Fibroblast of gingiva (primary cell): ENCODE results near the gene ZNF747.
A peak's percentile ranks its signal among the peaks of the same experiment; 100 is the strongest.
"Not testable (repeated sequence)": the region's sequence is repeated elsewhere in the genome, so short reads cannot be mapped to it uniquely, and the experiment has no call there.

ENCODE experiments used
- DNase-seq: peaks from one replicate; pipeline ENCODE4 v3.0.0-alpha.2; 2011; ENCODE audit warnings: low read depth

ZNF747 gene

DNA sequence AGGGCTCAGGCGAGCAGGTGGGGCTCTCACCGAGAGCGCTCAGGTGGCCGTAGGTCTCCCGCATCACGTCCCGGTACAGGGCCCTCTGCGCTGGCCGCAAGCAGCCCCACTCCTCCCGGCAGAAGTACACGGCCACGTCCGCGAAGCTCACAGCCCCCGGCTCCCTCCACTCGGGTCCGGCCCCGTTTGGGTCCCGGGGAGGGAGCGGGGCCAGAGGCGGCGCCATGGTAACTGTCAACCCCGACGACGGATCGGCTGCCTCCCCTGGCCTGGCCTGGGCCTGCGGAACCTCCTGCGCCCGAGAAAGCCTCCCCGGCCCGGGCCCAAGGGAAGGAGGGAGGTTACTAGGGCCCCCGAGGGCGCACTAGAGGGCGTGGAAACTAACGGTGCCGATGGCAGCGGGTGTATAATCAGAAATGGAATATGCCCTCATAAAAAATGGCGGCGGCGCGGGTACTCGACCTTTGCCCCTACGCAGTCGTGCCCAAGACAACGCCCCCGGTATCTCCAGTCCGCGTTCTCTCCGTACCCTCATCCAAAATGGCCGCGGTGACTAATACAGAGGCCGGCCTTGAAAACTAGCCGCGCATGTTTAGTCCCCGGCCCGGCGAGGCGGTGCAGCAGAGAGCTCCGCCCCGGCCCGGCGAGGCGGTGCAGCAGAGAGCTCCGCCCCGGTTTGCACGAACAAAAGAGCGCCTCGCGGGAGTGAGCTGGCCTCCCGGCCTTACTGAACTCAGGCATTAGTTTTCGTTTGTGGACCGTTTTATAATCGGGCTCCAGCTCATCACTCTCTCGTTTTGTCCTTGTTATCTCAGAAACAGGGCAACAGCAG, 23.5 kb upstream of the ZNF747 start, which contains the start of gene ZNF764:
TSS of gene ZNF764 (minus strand) at position 418 of the 832 bp plus-strand sequence. CDS start at position 226, 192 bp downstream.
- peak; percentile 98 for DNase-seq

DNA sequence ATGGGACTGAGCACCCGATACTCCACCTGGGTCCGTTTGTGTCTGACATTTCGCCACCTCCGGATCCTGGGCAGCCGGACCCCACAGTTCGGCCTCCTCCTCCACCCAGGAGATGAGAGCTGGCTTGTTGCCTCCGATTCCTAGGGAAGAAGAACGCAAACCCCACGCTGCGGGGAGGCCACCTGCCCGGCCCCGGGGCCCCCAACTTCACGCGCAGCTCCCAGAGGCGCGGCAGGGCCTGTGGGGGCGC, 23.0 kb upstream of the ZNF747 start:
- no peak for DNase-seq

DNA sequence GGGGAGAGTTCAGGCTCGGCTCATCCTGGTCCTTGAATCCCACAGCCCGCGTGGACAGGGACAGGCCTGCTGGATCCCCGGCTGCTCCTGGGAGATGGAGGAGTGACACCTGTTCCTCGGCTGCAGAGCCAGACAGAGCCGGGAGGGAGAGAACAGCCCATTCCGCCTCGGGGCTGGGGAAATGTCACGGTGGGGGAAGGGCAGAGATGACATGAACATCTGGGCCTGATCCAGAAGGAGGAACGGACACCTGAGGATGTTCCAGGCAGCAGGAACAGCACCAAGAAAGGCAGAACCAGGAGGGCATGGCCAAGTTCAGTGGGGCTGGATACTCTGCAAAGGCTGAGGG, 21.4 kb upstream of the ZNF747 start:
- no peak for DNase-seq

DNA sequence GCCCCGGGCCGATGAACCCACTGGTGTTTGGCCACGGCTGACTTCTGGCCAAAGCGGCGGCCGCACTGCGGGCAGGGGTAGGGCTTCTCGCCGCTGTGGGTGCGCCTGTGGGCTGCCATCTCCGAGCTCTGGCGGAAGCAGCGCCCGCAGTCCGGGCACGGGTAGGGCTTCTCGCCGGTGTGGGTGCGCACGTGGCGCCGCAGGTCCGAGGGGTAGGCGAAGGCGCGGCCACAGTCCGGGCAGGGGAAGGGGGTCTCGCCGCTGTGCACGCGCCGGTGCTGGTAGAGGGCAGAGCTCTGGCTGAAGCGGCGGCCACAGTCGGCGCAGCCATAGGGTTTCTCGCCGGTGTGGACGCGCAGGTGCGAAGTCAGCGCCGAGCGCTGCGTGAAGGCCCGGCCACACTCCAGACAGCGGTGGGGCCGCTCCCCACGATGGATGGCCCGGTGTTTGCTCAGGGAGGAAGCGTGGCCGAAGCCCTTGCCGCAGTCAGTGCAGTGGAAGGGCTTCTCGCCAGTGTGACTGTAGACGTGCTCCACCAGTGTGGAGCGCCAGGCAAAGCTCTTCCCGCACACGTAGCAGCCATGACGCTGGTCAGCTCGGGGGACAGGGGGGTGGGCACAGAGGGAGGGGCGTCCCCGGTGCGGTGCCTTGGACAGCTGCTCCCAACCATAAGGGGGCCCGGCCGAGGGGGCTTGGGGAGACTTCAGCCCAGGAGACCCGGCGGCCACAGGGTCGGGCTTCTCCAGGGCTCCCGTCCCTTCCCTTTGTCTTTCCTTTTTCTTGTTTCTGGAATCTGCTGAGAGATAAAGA, 20.9 kb upstream of the ZNF747 start:
- no peak for DNase-seq

DNA sequence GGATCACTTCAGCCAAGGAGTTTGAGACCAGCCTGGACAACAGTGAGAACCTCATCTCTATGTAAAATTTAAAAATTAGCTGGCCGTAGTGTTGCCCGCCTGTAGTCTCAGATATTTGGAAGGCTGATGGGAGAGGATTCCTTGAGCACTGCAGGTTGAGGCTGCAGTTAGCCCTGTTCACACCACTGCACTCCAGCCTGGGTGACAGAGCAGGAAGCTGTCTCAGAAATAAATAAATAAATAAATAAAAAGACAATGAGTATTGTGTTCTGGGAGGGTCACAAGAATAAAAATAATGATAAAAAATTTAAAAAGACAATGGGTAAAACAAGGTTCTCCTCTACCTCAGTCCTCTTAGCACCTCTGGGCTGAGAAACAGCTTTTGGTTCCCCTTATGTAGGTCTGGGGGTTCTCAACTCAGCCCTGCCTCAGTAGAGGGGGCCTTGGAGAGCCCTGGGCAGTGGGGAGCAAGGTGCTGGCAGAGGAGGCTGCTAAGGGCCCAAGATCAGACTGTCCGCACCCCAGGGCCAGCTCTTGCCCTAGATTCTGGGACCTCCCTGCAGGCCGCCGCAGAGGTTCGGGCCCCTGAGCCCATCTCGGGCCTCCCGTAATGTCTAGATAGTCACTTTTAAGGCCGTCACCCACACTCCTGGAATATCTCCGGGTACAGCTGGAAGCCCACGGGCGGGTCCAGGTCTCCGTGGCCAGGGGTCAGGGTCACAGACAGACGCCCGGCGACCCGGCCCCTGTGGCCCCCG, 20.1 kb upstream of the ZNF747 start:
- no peak for DNase-seq

DNA sequence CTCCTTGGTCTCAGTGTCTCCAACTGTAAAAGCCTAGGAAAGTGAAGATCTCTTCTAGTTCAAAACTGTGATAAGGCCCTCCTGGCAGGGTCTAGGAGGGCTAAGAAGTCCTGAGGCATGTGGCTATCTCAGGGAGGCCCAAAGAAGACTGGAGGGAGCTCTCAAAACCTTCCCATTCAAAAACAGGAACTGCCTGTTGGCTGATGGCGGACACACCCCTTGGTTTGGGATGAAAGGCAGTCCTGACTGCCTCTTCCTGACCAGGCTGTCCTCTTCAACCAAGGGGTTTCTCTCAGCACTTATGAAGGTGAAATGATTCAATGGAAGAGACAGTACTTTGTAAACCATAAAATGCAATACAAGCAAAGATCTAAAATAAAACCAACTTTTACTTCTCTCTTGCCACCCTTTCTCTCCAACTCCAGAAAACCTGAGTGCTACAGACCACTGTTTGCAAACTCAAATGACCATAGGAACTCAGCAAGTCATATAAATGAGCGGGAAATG, 18.8 kb upstream of the ZNF747 start:
- no peak for DNase-seq

DNA sequence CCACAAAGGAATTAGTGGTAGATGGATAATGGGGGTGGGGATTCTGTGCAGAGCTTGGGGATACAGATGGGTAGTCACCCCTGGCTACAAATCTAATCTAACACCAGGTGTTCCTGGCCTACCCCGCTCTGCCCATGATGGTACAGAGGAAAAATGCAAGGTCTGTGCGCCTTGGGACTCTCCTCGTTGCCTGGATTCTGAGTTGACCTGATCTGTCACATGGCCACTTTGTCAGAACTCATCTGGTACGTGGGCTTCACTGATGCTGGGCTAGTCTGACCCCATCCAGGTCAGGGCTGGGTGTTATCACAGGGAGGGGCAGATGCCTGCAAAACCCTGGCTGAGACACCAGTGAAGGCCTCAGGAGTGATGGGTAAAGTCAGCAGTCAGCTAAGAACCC, 18.3 kb upstream of the ZNF747 start:
- no peak for DNase-seq

DNA sequence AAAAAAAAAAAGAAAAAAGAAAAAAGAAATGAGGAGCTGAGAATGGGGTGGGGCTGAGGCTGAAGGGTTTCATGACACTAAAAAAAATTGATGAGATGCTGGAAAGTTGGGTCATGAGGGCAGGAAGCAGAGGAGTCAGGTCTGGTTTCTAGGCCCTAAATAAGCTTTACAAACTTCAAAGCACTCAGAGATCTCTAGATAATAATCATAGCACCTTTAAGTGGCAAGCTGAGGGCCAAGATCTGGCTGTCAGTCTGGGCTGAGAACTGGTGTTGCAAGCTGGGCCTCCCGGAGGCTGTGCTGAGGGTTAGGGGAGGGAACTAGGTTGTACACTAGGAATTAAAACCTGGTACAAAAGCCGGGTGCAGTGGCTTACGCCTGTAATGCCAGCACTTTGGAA, 17.1 kb upstream of the ZNF747 start:
- no peak for DNase-seq

DNA sequence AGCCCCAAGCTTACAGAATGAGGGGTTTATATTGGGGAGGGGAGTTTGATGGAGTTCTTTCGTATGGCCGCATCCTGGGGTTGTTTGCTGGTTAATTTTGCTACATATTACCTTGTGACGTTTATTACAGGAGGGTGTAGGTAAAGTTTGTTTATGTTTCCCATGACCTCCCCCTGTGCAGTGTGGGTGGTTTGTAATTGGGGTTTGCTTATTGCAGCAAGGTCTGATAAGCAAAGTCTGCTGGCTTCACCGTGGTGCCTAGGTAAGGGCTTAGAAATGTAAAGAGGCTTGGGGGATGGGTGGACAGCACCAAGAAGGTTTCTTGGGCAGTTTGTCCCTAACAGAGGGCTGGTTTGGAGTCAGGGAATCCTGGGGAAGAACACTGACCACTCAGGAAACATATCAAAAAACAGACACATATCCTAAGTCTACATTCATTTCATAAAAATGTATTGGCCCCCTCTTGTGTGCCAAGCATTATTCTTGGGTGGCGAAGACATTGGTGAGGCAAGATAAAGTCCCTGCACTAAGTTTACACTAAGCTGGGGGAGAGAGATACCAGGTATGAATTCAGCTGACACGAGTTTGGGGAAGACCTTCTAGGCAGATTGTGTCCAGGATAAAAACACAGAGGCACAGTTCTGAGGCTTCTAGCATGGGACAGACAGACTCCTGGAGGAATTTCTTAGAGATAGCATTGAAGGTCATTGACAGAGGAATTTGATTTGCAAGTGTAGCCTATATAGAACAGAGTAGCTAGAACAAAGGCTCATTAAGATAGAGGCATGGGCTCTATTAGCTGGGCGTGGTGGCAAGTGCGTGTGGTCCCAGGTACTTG, 14.0 kb upstream of the ZNF747 start:
- DNase-seq: no peak

DNA sequence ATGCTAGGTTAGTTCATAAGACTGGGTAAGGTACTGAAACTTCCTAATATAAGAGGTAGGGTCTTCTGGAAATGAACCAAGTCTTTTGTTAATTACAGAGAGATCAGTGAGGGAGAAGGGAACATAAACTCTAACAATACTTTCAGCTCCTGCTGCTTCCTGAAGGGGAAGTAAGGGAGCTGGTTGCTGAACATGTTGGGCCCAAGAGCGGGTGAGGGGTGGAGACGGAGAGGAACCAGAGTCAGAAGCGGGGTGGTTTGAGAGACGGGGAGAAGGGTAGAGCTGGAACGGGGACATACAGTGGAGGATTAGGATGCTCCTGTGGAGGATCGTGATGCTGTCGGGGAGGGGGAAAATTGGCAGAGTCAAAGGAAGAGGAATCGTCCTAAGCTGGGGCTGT, 11.5 kb upstream of the ZNF747 start:
- no peak for DNase-seq

DNA sequence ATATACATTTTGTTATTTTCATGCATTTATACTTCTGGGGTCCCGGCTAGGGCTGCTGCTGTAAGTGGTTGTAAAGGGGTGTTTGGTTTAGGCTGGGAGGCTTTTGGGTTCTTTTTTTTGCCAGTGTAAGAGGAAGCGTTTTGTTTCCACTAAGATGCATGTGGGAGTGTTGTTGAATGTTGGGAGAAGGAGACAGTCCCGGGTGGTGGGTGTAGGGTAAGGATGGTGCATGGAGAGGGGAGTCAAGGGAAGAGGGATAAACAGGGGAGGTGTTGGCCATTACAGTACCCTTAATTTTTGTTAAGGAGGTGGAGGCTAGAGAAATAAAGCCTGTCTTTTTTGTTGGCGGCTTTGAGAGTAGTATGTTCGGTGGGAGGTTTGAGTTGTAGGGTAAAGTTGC, 8.4 kb upstream of the ZNF747 start:
- no peak for DNase-seq

DNA sequence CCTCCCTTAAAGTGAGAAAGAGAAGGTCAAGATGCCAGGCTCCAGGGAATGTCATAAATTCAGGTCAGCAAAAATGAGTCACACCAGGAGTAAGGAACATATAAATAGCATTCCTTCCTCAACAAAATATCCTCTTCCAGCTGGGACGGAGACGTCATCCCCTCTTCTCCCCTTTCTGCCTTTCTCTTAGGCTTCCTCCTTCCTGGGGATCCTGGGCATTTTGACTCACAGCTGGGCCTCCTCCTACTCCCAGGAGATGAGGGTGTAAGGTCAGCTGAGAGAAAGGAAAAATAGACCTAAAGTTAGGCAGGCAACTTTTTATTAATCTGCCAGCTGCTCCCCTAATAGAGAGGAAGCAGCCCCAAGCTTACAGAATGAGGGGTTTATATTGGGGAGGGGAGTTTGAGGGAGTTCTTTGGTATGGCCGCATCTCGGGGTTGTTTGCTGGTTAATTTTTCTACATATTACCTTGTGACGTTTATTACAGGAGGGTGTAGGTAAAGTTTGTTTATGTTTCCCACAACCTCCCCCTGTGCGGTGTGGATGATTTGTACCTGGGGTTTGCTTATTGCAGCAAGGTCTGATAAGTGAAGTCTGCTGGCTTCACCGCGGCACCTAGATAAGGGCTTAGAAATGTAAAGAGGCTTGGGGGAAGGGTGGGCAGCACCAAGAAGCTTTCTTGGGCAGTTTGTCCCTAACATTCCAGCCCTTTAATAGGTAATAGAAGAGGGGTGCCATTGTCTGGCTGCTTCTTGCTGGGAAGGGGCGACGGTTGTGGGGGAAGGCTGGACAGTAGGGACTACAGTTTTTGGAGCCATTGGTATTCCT, 7.1 kb upstream of the ZNF747 start:
- peak; percentile 29 for DNase-seq

DNA sequence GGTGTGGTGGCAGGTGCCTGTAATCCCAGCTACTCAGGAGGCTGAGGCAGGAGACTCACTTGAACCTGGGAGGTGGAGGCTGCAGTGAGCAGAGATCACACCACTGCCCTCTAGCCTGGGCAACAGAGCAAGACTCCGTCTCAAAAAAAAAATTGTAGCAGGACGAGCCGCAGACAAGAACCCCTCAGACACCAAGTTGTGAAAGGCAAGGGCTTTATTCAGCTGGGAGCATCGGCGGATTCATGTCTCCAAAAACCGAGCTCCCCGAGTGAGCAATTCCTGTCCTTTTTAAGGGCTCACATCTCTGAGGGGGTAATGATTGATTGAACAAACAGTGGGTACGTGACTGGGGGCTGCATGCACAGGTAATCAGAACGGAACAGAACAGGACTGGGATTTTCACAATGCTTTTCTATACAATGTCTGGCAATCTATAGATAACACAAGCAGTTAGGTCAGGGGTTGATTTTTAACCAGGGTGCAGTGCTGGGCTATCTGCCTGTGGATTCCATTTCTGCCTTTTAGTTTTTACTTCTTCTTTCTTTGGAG, 6.3 kb upstream of the ZNF747 start:
- not testable (repeated sequence) for DNase-seq

DNA sequence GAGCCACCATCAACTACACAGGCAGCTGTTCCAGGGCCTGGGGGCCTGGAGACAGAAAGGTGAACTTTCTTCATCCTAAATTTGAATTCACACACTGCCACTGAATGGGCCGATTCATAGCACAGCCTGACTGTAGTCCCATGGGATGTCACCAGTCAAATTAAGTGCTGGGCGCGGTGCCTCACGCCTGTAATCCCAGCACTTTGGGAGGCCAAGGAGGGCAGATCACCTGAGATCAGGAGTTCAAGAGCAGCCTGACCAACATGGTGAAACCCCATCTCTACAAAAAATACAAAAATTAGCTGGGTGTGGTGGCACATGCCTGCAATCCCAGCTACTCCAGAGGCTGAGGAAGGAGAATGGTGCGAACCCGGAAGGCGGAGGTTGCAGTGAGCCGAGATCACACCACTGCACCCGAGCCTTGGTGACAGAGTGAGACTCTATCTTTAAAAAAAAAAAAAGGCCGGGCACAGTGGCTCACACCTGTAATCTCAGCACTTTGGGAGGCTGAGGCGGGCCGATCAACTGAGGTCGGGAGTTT, 5.4 kb upstream of the ZNF747 start:
- DNase-seq: not testable (repeated sequence)

DNA sequence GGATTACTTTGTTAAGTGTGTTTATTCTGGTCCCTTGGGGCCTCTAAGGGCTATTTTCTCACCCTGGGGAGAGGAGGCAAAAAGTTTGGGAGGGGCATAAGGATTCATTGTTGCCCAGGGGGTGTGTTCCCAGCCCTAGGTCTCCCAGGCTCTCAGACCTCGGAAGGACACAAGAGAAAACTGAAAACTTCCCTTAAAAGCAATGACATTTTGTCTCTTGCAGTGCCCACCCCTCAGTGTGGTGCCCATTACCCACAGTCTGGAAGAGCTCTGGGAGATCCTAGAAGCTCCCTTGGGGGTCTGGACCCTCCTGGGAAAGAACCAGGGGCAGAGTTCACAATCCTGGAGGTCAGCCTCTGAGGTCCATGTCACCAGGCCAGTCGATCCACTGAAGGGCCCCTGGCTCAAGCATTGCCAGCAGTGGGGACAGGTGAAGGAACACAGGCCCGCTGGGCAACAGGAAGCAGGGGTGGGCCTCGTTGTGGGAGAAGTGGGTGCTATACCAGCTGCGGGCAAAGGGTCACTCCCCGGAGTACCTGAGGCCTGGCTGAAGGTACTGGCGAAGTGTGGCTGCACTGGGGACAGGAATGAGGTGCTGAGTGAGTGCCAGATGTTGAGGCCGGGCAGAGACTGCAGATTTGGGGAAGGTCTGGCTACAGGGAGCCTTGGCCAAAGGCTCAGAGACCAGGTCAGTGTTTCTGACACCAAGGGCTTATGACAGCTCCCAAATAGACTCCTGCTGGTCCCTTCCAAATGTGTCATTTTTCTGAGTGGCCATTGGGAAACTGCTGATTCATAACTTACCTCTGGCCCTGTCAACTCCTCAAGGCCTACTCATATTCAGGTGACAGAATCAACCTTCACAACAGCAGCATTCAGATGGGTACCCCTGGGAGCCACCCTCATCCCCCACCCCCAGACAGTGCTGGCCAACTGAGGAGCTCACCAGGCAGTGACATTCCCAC, 4.6 kb upstream of the ZNF747 start:
- DNase-seq: no peak

DNA sequence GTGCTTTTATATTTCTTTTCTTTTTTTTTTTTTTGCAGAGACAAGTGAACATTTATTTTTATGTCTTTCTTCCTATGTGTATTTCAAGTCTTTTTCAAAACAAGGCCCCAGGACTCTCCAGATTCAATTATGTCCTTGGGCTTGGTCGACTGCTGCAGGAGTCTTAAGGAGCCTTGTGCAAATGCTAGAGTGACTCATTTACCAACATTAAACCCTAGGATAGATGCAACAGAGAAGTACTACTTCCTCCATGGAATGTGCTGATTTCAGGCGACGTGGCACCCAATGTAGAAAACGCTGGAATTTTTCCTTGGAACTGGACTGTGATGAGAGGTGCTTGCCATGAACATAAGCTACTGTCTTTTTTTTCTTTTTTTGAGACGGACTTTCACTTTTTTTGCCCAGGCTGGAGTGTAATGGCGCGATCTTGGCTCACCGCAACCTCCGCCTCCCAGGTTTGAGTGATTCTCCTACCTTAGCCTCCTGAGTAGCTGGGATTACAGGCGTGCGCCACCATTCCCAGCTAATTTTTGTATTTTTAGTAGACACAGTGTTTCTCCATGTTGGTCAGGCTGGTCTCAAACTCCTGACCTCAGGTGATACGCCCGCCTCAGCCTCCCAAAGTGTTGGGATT, 1.9 kb upstream of the ZNF747 start:
- not testable (repeated sequence) for DNase-seq

DNA sequence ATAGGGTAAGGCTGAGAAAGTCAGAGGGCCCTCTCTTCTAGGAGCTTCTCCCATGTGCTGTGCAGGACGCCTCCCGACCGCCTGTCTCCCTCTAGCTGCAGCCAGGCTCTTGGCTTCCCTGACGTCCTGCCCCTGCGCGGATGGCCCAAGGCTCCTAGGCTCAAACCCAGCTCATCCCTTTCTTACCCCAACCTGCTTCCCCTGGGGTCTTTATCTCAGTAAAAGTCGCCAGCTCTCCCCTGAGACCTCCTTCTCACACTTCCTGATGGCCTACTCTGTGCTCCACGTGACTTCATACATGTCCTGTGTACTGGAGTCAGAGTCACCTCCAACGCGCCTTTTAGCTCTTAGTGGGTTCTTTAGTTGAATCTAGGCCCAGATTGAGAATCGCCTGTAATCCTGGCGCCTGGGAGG, 1.1 kb upstream of the ZNF747 start:
- DNase-seq: peak; percentile 71

DNA sequence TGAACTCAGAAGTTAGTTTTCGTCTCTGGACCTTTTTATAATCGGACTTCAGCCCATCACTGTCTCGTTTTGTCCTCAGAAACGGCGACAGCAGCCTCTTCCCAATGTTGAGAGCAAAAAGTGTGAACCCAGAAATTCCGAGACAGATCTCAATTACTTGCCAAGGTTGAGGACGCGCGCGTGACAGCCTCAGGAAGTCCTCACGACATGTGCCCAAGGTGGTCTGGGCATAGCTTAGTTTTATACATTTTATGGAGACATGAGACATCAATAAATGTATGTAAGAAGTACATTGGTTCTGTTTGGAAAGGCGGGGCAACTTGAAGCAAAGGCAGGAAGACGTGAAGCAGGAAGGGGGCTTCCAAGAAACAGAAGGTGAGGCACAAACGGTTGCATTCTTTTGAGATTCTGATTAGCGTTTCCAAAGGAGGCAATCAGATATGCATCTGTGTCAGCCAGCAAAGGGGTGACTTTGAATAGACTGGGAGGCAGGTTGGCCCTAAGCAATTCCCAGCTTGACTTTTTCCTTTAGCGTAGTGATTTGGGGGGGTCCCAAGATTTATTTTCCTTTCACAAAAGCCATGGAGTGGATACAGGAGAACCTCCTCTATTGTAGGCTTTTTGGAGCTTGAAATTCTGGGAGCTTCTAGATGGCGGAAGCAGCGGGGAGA, 583 bp upstream of the ZNF747 start:
- DNase-seq: no peak
